ENCODE measurements around the gene ARHGDIA.

The ARHGDIA gene

DNA sequence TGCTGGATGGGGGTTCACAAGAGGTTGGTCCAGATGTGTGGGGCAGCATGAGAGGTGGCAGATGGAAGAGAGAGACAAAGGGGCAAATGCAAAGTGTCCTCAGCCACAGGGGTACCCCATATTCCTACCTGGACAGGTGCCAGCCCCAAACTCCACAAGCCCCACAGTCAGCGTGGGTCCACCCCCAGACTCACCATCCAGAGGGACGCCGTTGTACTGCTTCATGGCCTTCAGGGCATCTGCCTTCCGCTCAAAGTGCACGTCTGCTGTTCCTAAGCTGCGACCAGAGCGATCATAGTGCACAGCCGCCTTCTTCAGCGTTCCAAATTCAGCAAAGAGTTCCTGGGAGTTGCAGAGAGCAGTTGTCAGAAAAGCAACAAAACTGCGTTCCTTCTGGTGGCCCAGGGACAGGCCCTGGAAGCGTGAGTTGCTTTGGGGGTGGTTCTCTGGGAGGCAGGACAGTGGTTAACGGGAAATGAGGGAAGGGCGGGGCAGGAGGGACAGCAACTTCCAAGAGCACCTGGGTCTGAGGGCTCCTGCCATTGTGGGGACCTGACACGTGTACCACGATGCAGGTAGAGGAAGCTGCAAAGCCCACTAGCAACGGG lies 18.0 kb upstream of the ARHGDIA start:
- no peak for DNase-seq (ENCODE audit: low read depth in 2 of 3, low spot score in 2 of 3)

- DNase-seq (ENCODE audit: low read depth in 2 of 3, low spot score in 2 of 3) = no peak
These were observed 17.2 kb upstream of the ARHGDIA start for GRCh38 chr17:81888105-81888987.

- DNase-seq (ENCODE audit: low read depth in 2 of 3, low spot score in 2 of 3) = no peak
These were observed 14.9 kb upstream of the ARHGDIA start for GRCh38 chr17:81885869-81886548.

DNA sequence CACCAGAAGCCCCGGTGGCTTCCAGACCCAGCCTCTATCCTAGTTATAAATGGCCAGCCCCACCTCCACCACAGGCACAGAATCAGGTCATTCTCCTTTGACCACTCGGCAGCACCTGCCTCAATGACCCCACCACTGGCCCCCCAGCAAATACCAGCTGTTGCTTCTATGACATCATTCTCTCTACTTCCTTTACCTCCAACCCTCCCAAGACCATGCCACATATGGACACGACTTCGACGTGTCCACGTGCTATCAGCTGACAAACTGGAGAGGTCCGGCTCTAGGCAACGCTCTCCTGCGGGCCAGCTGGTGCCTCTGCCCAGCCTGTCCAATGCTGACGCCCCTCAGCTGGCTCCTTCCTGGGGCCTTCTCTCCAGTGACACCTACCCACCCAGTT lies 14.3 kb upstream of the ARHGDIA start:
- DNase-seq (ENCODE audit: low read depth in 2 of 3, low spot score in 2 of 3) = no peak

DNA sequence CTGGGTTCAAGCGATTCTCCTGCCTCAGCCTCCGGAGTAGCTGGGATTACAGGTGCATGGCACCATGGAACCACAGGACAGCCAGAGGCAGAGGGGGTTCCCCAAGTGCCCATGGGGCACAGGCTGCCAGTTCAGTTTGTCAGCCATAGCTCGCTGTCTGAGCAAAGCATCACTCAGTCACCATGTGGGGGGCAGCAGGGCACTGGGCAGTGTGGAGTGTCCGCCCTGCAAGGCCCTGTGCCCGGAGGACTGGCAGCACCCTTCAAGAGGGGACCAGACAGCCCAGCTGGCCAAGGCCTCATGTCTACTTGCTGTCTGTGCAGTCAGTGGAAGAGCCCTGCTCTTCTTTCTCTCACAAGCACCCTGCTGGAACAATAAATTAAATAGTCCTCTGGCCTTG lies 13.8 kb upstream of the ARHGDIA start:
- DNase-seq (ENCODE audit: low read depth in 2 of 3, low spot score in 2 of 3) = no peak

- no peak for DNase-seq (ENCODE audit: low read depth in 2 of 3, low spot score in 2 of 3)
These were observed 13.4 kb upstream of the ARHGDIA start for GRCh38 chr17:81884520-81884919.

DNA sequence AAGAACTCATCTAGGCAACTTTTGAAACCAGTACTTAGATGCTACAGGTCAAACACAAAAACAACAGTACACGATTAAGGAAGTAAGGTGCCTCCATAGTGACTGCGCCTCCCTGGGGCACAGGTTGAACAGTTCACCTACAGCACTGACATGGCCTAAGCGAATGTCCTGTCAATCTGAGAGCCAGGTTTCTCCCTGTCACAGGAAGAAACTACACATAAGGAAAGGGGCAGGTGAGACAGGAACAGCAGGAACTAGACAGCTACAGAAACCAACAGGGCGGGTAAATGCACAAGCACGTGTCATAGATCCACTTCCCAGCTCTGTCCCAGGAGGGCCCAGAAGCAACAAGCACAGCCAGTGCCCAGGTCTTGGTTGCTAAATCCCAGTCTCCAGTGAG lies 8.0 kb upstream of the ARHGDIA start:
- DNase-seq (ENCODE audit: low read depth in 2 of 3, low spot score in 2 of 3) = no peak

DNA sequence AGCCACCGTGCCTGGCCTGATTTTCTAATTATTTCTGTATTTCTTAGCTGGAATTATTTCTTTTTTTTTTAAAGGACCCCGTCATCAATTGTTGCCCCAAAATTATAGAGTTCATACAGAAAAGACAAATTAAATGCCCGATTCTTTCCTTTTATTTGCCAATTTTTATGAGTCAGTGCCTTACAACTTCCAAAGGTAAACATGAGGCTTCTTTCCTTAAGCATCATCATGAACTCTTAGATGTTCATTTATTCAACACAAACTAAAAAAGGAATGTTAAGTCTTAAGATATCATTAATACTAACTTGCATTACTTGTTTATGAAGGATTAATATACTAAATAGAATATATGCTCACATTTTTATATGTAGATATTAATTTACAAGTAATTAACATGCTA lies 7.2 kb upstream of the ARHGDIA start:
- DNase-seq (ENCODE audit: low read depth in 2 of 3, low spot score in 2 of 3) = no peak

DNA sequence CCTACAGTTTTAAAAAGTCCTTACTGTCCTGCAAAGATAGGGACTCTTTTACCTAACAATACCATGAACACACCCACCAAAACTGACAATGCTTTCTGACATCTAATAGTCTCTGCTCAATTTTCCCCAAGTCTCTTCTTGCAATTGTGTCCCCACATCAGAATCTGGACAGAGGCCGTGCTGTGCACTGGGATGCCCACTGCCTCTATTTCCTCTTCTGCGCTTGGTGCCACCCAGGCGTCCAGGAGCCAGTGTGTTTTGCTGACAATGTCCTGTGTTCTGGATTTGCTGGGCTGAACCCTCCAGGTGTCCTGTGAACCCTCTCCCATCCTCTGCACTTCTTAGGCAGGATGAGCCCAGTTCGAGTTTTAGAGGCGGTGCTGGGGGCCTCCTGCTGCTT lies 6.4 kb upstream of the ARHGDIA start:
- DNase-seq (ENCODE audit: low read depth in 2 of 3, low spot score in 2 of 3) = no peak

DNA sequence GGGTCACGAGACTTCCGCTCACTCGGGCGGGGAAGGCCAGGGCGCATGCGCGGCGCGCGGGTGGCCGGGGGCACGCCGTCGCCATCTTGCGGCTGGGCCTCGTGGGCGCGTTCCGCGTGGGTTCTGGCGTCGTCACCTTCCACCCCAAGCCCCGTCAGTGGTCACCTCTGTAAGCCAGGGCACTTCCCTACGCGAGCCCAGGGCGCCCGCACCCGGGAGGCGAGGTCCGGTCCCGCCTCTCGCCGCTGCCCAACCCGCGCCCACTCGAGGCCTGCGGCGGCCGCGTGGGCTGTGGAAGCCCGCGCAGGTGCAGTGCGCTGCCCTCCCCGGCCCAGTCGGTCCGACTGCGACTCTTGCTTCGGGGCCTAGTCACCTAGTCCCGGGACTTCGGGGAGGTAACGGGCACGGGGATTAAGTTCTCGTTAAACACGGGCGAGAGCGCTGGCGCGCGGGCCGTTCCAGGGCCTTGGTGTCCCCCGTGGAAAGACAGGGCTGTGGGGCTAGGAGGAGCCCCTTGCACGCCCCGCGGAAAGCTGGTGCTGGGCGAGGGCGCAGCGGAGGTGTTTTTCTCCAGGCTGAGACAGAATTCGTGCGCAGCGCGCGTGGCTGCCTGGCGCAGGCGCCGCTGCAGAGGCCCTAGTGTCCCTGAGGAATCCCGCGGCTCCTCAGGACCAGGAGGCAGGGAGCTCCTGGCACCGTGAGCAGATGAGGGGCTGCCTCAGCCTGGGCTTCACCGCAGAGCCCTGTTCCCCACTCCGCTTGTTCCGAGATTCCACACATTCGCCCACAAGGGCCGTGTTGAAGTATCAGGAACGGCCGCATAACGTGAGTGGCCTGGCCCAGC lies 472 bp upstream of the ARHGDIA start:
- peak; percentile 90 to 95 (median 91) for DNase-seq (ENCODE audit: low read depth in 2 of 3, low spot score in 2 of 3)

DNA sequence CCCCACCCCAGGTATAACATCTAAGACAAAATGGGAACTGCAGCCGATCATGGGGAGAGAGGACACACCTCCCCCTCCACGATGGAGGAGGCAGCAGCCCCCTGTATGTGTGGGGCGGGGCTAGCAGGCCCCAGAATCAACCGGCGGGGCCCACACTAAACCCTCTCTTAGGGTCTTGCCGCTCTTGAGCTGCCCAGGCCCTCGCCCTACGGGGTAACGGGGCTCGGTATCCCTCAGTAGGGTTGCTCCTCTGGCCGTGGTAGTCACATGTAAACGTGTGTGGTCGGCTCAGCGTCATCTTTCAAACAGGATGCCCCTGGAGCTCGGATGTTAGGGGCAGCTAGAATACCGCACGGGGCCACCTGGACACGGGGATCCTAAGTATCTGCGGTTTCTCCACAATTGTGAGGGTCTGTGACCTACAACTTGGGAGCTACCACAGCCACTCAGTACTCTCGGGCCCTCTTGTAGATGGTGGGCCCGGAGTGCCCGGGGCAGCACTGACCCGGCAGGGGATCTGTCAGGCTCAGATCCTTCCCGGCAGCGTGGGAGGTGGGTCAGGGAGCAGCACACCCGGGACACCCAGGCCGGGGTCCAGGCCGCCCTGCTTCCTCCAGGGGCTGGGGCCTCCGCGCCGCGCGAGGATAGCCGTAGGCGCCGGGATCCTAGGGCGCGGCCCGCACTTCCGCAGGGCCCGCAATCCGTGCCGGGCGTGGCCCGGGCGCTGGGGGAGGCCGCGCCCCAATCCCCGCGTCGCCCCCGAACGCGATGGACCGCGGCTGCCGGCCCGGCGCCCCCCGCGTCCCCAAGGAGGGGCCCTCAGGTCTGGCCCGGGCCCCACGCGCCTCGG lies 781 bp downstream of the ARHGDIA start:
- peak in 1 of 3 experiments; percentile 32 for DNase-seq (ENCODE audit: low read depth in 2 of 3, low spot score in 2 of 3)

DNA sequence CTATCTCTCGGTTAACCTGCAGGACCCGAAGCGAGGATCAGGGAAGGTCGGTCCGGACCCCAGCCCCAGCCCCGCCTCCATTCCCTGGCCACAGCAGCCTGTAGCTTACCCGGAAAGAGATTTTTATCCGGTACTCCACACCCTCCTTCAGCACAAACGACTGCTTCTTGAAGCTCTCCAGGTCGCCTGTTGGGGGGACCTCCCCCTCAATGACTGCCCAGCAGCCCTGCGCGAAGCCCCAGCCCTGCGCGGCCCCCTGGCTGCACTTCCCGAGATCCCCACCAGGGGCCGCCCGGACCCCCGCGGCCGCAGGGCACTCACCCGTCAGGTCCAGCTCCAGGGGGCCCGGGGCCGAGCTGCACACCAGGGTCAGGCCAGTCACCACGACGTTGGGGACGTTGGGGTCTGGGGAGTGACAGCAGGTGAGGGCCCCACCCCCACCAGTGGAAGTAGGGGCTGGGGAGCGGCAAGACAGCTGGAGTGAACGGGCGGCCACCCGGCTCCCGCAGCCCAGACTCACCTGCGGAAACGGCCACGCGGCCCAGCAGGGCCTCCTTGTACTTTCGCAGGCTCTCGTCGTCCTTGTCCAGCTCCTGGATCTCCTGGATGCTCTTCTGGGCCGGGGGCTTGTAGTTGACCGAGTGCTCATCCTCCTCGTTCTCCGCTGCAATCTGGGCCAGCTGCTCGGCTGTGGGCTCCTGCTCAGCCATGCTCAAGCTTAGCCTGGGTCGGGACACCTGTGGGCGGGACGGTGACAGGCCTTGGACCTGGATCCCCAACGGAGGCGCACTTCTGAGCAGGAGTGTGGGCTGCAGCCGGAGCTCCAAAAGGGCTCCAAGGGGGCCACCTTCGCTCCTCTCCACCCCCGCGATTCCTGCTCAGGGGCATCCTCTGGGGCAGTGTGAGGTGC lies 1.7 kb downstream of the ARHGDIA start:
- DNase-seq (ENCODE audit: low read depth in 2 of 3, low spot score in 2 of 3) = peak in 1 of 3 experiments; percentile 58

DNA sequence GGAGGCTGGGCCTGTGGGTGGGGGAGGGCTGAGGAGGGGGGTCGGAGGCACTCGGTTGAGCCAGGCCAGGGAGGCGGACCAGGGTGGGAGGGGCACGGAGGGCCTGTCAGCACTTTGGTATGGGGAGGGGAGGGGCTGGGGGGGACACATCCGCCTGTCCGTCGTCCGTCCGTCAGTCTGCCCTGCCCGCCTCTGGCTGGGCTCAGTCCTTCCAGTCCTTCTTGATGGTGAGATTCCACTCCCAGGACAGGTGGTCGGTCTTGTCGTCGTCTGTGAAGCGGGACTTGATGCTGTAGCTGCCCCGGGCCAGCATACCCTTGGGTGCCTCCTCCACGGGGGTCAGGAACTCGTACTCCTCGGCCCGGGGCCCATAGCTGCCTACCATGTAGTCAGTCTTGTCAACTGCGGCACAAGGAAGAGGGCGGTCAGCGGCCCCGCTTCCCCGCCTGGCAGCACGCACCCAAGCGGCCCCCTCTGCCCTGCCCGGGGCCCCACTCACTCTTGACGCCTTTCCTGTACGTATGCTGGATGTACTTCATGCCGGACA lies 2.4 kb downstream of the ARHGDIA start:
- DNase-seq (ENCODE audit: low read depth in 2 of 3, low spot score in 2 of 3) = no peak

- no peak for DNase-seq (ENCODE audit: low read depth in 2 of 3, low spot score in 2 of 3)
These were observed 3.0 kb downstream of the ARHGDIA start for GRCh38 chr17:81867991-81868673.

DNA sequence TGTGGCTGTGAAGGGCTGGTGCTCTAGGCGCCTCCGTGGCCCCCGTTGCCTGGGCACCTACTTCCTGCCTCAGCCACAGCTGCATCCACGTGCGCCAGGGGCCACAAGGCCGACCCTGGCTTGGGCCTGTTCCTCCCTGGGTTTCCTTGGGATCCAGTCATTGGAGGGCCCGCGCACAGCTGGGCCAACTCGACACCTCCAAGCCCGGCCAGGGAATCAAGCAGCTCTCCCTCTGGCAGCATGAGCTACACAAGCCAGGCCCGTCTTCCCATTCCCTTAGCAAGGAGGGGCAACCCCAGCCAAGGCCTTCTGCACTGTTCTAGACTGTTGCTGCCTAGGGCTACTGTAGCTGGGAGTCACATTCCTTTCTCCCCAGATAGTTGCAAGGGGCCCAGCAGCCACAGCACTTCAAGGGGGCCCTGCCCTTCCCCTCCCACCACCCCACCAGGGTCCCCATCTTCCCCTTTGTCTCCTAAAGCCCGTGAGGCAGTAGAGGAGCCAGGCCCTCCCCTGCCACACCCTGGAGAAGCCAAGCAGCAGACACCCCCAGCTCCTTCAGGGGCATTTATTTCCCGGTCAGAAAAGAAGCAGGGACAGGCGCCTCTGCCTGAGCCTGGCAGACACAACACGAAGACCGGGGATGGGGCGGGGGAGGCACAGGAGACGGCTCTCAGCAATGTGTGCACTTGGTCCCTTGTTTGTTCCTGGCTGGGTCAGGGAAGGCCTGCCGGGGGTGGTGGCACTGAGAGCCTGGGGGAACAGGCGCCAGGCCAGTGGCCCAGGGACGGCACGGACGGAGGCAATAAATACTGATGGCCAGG lies 3.8 kb downstream of the ARHGDIA start:
- DNase-seq (ENCODE audit: low read depth in 2 of 3, low spot score in 2 of 3) = no peak

- no peak for DNase-seq (ENCODE audit: low read depth in 2 of 3, low spot score in 2 of 3)
These were observed 4.5 kb downstream of the ARHGDIA start for GRCh38 chr17:81866440-81867169.
